ENCODE results near the gene GEN1.

Gene GEN1

GRCh38 chr2:17753803-17754663 lies at the start of gene GEN1, which contains the start of gene SMC6:
Gene GEN1 (plus strand): TSS chr2:17754138. CDS start chr2:17759944, 5,806 bp downstream.
Gene SMC6 (minus strand): TSS chr2:17753810. CDS start chr2:17745946, 7,864 bp downstream.
- peak; percentile 85 to 89 for DNase-seq

GRCh38 chr2:17706845-17707244 lies 47.1 kb upstream of the GEN1 start:
- DNase-seq: no peak

- DNase-seq: no peak
Measured at GRCh38 chr2:17708501-17708900, 45.4 kb upstream of the GEN1 start.

- DNase-seq: no peak
Measured at GRCh38 chr2:17709897-17710296, 44.0 kb upstream of the GEN1 start.

GRCh38 chr2:17710547-17711248 lies 43.2 kb upstream of the GEN1 start:
- no peak for DNase-seq

- DNase-seq: no peak
Measured at GRCh38 chr2:17713291-17713690, 40.6 kb upstream of the GEN1 start.

- no peak for DNase-seq
Measured at GRCh38 chr2:17717666-17718065, 36.3 kb upstream of the GEN1 start.

GRCh38 chr2:17718689-17719088 lies 35.2 kb upstream of the GEN1 start:
- DNase-seq: no peak

- no peak for DNase-seq
Measured at GRCh38 chr2:17719562-17720371, 34.2 kb upstream of the GEN1 start.

- no peak for DNase-seq
Measured at GRCh38 chr2:17728210-17728609, 25.7 kb upstream of the GEN1 start.

- DNase-seq: no peak
Measured at GRCh38 chr2:17729880-17730279, 24.1 kb upstream of the GEN1 start.

GRCh38 chr2:17733599-17733998 lies 20.3 kb upstream of the GEN1 start:
- no peak for DNase-seq

GRCh38 chr2:17735864-17736263 lies 18.1 kb upstream of the GEN1 start:
- DNase-seq: no peak

- no peak for DNase-seq
Measured at GRCh38 chr2:17736989-17737388, 16.9 kb upstream of the GEN1 start.

- DNase-seq: no peak
Measured at GRCh38 chr2:17740203-17740602, 13.7 kb upstream of the GEN1 start.

GRCh38 chr2:17747684-17748452 lies 6.1 kb upstream of the GEN1 start:
- no peak for DNase-seq

- DNase-seq: no peak
Measured at GRCh38 chr2:17748745-17749144, 5.2 kb upstream of the GEN1 start.

GRCh38 chr2:17749753-17750438 lies 4.0 kb upstream of the GEN1 start:
- DNase-seq: no peak

- DNase-seq: no peak
Measured at GRCh38 chr2:17752246-17752645, 1.7 kb upstream of the GEN1 start.

- peak in 1 of 2 donors; percentile 41 for DNase-seq
Measured at GRCh38 chr2:17752892-17753802, 791 bp upstream of the GEN1 start.

Data from stimulated activated CD4-positive, alpha-beta T cell treated with anti-CD3 and anti-CD28 coated beads, Interleukin-2, amount 100 ng/mL, for 48 hours (primary cell).